ENCODE data around the gene TNRC6C.

DNA sequence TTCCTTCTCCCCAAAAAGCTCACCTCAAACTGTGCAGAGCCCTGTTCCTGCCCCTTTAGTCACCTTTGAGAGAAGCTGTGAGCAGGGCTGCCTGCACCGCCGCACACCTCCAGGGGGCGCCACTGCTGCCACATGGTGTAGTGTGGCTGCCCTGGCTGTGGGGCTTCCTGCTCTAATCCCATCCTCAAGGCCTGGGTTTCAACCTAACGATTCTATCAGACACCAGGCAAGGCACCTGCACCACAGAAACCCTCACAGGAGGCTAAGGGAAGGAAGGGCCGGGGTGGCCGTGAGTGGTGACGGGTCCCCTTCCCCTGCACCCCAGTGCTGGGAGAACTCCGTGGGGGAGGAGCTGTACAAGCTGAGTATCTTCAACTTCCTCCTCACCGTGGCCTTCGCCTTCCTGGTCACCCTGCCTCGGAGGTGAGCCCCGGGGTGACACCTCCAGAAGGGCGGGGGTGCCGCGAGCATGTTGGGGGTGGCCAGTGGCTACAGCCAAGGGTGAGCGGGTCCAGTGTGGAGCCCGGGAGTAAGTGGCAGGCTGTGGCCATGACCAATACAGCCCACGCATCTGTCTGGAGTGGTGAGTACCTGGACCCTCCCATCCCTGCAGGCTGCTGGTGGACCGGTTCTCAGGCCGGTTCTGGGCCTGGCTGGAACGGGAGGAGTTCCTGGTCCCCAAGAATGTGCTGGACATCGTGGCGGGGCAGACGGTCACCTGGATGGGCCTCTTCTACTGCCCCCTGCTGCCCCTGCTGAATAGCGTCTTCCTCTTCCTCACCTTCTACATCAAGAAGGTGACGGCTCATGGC is 179.1 kb downstream of the TNRC6C start:
- TF ChIP-seq KAT7 (CRISPR knock-in tag; IDR thresholded peaks at IDR 0.05; ENCODE audit: borderline replicate concordance), result no peak
- TF ChIP-seq, protein P1, sequence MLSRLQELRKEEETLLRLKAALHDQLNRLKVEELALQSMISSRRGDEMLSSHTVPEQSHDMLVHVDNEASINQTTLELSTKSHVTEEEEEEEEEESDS (CRISPR knock-in tag; IDR thresholded peaks at IDR 0.05; ENCODE audit: borderline replicate concordance), result no peak; the same call in 1 of the 2 replicates
- TF ChIP-seq ZNF253 (CRISPR knock-in tag; IDR thresholded peaks at IDR 0.05; ENCODE audit: borderline replicate concordance), result no peak
- no peak for TF ChIP-seq FOXM1 (CRISPR knock-in tag; IDR thresholded peaks at IDR 0.05)
- TF ChIP-seq POLR2AphosphoS5 (IDR thresholded peaks at IDR 0.05; ENCODE audit: low read depth, low read length), result no peak
- TF ChIP-seq PHF20 (CRISPR knock-in tag; IDR thresholded peaks at IDR 0.05), result no peak
